T-helper 2 cell treated with Interferon-gamma antibody and Interleukin-4, amounts not matched to agents 5 μg/mL and 100 μg/mL, for 36 hours (primary cell): ENCODE measurements around the gene NCKAP5L.
"Not testable (repeated sequence)": the region's sequence is repeated elsewhere in the genome, so short reads cannot be mapped to it uniquely, and the experiment has no call there.

Source experiments
- DNase-seq: peaks from one replicate; pipeline ENCODE4 v3.0.0; 2021; ENCODE audit warnings: low spot score
- H3K27ac Mint-ChIP-seq: one replicate; pipeline ENCODE4 v1.8.0; 2021; ENCODE audit warnings: mild to moderate bottlenecking, mixed read lengths
- H3K27me3 Mint-ChIP-seq: one replicate; pipeline ENCODE4 v1.8.0; 2021; ENCODE audit warnings: low read depth, mixed read lengths
- H3K36me3 Mint-ChIP-seq: one replicate; pipeline ENCODE4 v1.8.0; 2021; ENCODE audit warnings: low read depth, mixed read lengths
- H3K4me1 Mint-ChIP-seq: one replicate; pipeline ENCODE4 v1.8.0; 2021; ENCODE audit warnings: low read depth, mixed read lengths
- H3K4me3 Mint-ChIP-seq: one replicate; pipeline ENCODE4 v1.8.0; 2022; ENCODE audit warnings: mild to moderate bottlenecking, moderate library complexity, mixed read lengths
- H3K9me3 Mint-ChIP-seq: one replicate; pipeline ENCODE4 v1.8.0; 2021; ENCODE audit warnings: mixed read lengths

The NCKAP5L gene

GRCh38 chr12:49779581-49779980 lies 48.6 kb downstream of the NCKAP5L start:
- DNase-seq: no peak
- H3K36me3 Mint-ChIP-seq: no peaks in the 10 kb centered on the region
- H3K27me3 Mint-ChIP-seq: peaks cover 31% of the 10 kb centered on the region

DNA sequence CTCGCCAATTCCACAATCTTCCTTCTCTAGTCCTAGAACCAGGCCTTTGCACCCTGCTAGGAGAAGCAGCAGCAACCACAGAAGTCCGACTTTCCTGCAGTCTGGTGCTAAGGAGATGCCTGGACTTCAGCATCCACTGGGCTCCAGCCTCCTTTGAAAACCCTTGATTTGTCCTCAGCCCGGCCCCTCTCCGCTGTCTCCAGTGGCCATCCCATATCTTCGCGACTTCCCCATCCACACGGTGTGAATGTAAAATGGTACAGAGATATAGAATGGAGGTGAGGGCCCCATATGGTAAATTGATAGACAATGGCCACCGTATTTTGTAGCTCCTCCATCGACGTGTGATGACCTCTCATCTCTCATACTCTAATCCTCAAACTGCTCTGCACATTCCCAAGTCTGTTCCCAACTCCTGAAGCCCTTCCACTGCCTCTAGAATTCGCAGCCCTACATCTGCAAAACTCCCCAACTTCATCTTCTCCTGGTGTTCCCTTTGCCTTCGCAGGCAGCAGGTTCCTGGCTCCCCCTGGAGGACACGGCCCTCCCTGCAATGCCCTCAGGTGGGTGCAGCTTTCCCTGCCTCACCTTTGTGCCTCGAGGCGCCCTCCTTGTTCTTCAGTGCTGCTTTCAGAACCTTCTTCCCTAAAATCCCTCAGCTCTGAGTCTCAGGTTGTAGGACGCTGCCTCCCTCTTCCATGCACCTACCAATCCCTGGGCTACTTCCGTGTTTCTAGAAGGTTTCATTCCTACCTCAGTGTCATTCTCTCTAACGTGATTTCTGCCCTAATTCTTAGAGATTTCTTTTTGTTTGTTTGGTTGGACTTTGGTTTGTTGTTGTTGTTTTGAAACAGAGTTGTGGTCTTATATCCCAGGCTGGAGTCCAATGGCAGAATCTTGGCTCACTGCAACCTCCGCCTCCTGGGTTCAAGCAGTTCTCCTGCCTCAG lies 50.1 kb downstream of the NCKAP5L start:
- H3K9me3 Mint-ChIP-seq: no peaks in the 10 kb centered on the region
- H3K36me3 Mint-ChIP-seq: no peaks in the 10 kb centered on the region
- H3K4me1 Mint-ChIP-seq: peaks cover 15% of the 10 kb centered on the region
- peak; percentile 52 for DNase-seq
- peaks cover 19% of the 10 kb centered on the region for H3K27me3 Mint-ChIP-seq
- H3K27ac Mint-ChIP-seq: no peak overlapping the region
- H3K4me3 Mint-ChIP-seq: no peak overlapping the region

More at GRCh38 chr12:49779581-49779980, 48.6 kb downstream of the NCKAP5L start:
- H3K4me1 Mint-ChIP-seq: peaks cover 15% of the 10 kb centered on the region
- H3K27ac Mint-ChIP-seq: no peak overlapping the region
- H3K4me3 Mint-ChIP-seq: no peak overlapping the region
- H3K9me3 Mint-ChIP-seq: no peaks in the 10 kb centered on the region

DNA sequence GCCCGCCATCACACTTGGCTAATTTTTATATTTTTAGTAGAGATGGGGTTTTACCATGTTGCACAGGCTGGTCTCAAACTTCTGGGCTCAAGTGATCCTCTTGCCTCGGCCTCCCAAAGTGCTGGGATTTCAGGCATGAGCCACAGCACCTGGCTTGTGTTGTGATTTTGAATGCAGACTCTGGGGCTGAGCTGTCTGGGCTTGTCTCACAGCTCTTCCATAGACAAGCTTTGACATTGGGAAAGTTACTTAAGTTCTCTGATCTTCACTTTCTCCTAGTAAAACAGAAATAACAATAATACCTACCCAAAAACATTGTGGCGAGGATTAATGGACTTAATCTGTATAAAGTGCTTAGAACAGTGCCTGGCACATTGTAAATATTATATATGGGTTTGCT lies 50.9 kb downstream of the NCKAP5L start:
- DNase-seq: no peak
- H3K27me3 Mint-ChIP-seq: peaks cover 17% of the 10 kb centered on the region
- H3K27ac Mint-ChIP-seq: no peak overlapping the region
- H3K4me3 Mint-ChIP-seq: no peak overlapping the region
- H3K4me1 Mint-ChIP-seq: peaks cover 15% of the 10 kb centered on the region
- H3K36me3 Mint-ChIP-seq: no peaks in the 10 kb centered on the region
- H3K9me3 Mint-ChIP-seq: no peaks in the 10 kb centered on the region

DNA sequence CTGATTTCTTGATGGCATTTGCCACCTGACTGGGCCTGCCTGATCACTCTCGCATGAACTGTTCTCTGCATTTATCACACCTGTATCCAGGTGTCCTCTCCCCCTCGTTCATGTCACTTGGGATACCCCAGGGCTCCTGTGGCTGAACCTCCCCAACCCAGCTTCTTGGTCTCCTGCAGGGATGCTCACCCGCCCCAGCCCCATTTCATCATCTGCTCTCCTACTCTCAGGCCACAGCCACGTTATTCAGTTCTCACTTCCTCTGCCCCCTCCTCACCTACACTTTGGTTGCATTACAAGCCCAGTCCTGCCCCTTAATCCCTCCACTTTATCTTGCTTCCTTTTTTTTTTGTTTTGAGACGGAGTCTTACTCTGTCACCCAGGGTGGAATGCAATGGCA lies 51.4 kb downstream of the NCKAP5L start:
- no peaks in the 10 kb centered on the region for H3K36me3 Mint-ChIP-seq
- no peak for DNase-seq
- H3K4me1 Mint-ChIP-seq: peaks cover 15% of the 10 kb centered on the region
- H3K27me3 Mint-ChIP-seq: peaks cover 13% of the 10 kb centered on the region
- H3K4me3 Mint-ChIP-seq: no peak overlapping the region
- H3K27ac Mint-ChIP-seq: no peak overlapping the region
- H3K9me3 Mint-ChIP-seq: no peaks in the 10 kb centered on the region

DNA sequence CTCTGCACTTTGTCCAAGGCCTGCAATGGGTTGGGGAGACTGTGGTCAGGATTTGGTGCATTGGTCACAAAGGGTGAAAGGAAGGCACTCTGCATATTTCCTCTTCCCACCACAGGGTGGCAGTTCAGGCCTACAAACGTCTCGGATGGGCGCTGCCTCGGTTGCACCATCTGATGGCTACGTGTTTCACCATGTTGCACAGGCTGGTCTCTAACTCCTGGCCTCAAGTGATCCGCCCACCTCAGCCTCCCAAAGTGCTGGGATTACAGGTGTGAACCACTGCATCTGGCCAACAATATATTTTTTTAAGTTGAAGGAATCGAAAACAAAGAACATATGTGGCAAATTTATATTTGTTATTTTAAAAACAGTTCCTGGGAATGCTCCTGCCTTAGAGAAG lies 51.8 kb downstream of the NCKAP5L start:
- peak; percentile 54 for DNase-seq
- Mint-ChIP-seq H3K9me3 (no peaks in the 10 kb centered on the region), H3K27ac (no peak overlapping the region), H3K4me1 (peaks cover 15% of the 10 kb centered on the region), H3K4me3 (no peak overlapping the region), H3K27me3 (peaks cover 11% of the 10 kb centered on the region), H3K36me3 (no peaks in the 10 kb centered on the region)

DNA sequence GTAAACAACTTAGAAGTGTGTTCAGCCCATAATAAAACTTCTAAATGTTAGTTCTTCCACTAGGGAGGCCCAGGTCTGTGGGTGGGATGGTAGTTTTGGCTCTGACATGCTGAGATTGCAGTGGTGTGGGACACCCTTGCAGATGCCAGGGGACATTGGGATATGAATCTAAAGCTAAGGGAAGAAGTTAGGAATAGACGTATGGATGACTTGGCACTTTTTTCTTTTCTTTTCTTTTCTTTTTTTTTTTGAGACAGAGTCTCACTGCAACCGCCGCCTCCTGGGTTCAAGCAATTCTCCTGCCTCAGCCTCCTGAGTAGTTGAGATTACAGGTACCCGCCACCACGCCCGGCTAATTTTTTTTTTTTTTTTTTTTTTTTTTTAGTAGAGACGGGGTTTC lies 55.1 kb downstream of the NCKAP5L start:
- H3K27ac Mint-ChIP-seq, H3K9me3 Mint-ChIP-seq, H3K36me3 Mint-ChIP-seq, H3K27me3 Mint-ChIP-seq, H3K4me3 Mint-ChIP-seq, DNase-seq: not testable (repeated sequence)
- H3K4me1 Mint-ChIP-seq: peaks cover 11% of the 10 kb centered on the region

- Mint-ChIP-seq H3K9me3 (no peaks in the 10 kb centered on the region), H3K4me3 (no peak overlapping the region), H3K27me3 (peaks cover 2% of the 10 kb centered on the region), H3K27ac (no peak overlapping the region), H3K36me3 (peaks cover 35% of the 10 kb centered on the region), H3K4me1 (peaks cover 28% of the 10 kb centered on the region)
- no peak for DNase-seq
Observed at GRCh38 chr12:49767333-49767732, 60.9 kb downstream of the NCKAP5L start.

GRCh38 chr12:49766115-49766455 lies 62.1 kb downstream of the NCKAP5L start:
- no peak overlapping the region for H3K4me3 Mint-ChIP-seq
- H3K27ac Mint-ChIP-seq: no peak overlapping the region

GRCh38 chr12:49764126-49764525 lies 64.1 kb downstream of the NCKAP5L start:
- peaks cover 55% of the 10 kb centered on the region for H3K36me3 Mint-ChIP-seq
- H3K4me3 Mint-ChIP-seq: peak overlapping the region; percentile 63
- no peak for DNase-seq
- no peaks in the 10 kb centered on the region for H3K9me3 Mint-ChIP-seq
- H3K27ac Mint-ChIP-seq: peak overlapping the region; percentile 81
- H3K4me1 Mint-ChIP-seq: peaks cover 43% of the 10 kb centered on the region
- peaks cover 2% of the 10 kb centered on the region for H3K27me3 Mint-ChIP-seq

More at GRCh38 chr12:49766115-49766455, 62.1 kb downstream of the NCKAP5L start:
- H3K9me3 Mint-ChIP-seq: no peaks in the 10 kb centered on the region
- no peak for DNase-seq
- H3K36me3 Mint-ChIP-seq: peaks cover 48% of the 10 kb centered on the region
- H3K27me3 Mint-ChIP-seq: peaks cover 2% of the 10 kb centered on the region
- peaks cover 40% of the 10 kb centered on the region for H3K4me1 Mint-ChIP-seq

DNA sequence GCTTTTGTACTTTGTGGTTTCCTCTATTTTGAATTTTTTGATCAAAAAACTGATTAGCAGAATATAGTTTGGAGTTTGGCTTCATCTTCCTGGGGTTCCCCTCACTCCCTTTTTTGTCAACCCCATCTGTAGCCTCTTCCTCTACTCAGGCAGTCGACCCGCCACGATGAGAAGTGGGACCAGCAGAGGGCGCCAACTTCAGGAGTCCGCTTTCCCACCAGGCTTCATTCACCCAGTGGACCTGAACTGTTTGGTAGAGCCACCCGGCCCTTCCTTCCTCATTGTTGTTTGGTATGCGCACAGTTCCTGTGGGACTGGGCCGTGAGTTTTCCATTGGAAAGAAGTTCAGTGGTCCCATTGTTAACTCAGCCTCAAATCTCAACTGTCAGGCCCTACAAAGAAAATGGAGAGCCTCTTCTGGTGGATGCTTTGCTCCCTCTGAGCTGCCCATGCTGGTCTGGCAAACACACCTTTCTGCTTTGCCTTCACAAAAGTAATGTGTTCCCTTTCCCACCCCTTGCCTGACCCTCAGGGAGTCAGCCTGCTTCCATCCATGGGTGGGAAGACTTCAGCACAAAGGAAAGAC lies 65.1 kb downstream of the NCKAP5L start:
- Mint-ChIP-seq H3K9me3 (no peaks in the 10 kb centered on the region), H3K27ac (peak overlapping the region; percentile 81), H3K36me3 (peaks cover 66% of the 10 kb centered on the region), H3K4me3 (peak overlapping the region; percentile 63), H3K27me3 (peaks cover 2% of the 10 kb centered on the region), H3K4me1 (peaks cover 45% of the 10 kb centered on the region)
- peak; percentile 71 for DNase-seq

DNA sequence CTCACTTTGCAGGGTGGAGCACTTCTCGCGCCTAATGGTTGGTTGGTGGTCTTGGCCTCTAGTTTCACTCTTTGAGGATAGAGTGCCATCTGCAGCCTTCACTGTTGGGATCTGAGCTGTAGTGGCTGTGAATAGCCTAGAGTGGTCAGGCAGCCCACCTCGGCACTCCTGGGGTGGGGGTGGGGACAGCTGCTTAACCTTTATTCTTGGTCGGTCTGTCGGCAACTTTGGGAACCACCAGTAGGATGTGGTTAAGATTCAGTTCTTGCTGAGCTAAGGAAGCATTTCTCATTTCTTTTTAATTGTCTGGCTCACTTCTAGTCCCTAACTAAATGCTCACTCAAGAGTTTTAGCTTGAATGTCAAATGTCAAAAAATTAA lies 65.8 kb downstream of the NCKAP5L start:
- H3K4me1 Mint-ChIP-seq: peaks cover 45% of the 10 kb centered on the region
- H3K4me3 Mint-ChIP-seq: peak overlapping the region; percentile 63
- peak overlapping the region; percentile 81 for H3K27ac Mint-ChIP-seq
- peaks cover 72% of the 10 kb centered on the region for H3K36me3 Mint-ChIP-seq
- peak; percentile 29 for DNase-seq
- no peaks in the 10 kb centered on the region for H3K9me3 Mint-ChIP-seq
- peaks cover under 1% of the 10 kb centered on the region for H3K27me3 Mint-ChIP-seq

DNA sequence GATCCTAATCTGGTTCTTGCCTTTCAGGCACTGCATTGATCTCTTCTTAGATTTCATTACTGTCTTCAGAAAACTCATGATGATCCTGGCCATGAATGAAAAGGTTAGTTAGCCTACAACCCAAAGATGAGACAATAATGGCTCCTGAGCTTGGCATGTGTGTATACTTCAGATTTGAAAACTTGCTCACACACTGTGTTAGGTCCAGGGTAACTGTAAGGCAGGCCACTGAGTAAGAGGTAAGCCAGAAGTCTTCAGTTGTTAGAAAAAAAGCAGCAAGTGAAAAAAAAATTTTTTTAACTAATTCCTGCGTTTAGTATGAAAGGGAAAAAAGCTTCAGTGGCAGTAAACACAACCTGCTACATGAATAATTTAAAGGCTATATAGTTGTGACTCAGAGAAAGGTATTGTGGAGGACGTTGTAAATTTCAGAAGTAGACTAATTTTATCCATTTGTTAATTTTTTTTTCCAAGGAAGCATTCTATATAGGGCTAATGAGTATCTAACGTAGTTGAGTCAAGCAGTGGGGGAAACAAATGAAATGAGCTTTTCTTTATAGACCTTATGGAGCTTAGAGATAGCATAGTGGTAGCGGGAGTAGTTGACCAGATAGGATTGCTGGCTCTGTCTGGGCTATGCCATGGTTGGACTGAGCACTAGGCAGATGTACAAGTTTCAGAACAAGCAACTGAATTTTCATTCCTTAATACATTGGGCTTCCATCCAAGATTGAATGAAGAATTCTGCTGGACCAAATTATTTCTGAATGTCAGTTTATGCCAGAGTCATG lies 66.3 kb downstream of the NCKAP5L start:
- Mint-ChIP-seq H3K27me3 (no peaks in the 10 kb centered on the region), H3K4me1 (peaks cover 48% of the 10 kb centered on the region), H3K27ac (peak overlapping the region; percentile 83), H3K4me3 (peak overlapping the region; percentile 63), H3K9me3 (no peaks in the 10 kb centered on the region), H3K36me3 (peaks cover 78% of the 10 kb centered on the region)
- DNase-seq: no peak

DNA sequence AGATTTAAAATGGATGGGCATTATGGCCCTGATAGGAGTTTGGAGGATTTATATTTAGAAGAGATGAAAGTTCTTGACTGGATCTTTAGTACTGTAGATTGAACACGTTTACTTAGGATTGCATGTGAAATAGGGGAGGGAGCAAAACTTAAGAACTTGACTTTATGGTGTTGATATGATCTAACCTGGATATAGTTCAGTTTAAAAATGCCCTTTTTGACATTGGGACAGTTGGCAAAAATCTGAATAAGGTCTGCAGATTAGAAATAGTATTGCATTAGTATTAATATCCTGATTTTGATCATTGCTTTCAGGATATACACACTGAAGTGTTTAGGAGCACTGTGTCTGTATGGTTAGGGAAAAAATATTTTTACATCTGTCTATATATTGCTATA lies 77.2 kb downstream of the NCKAP5L start:
- no peaks in the 10 kb centered on the region for H3K9me3 Mint-ChIP-seq
- peak overlapping the region; percentile 81 for H3K27ac Mint-ChIP-seq
- no peaks in the 10 kb centered on the region for H3K27me3 Mint-ChIP-seq
- DNase-seq: no peak
- H3K36me3 Mint-ChIP-seq: peaks cover 71% of the 10 kb centered on the region
- H3K4me1 Mint-ChIP-seq: peaks cover 63% of the 10 kb centered on the region
- H3K4me3 Mint-ChIP-seq: peak overlapping the region; percentile 81
